GM21447 (cell line): Measurements from ENCODE around the gene SH3PXD2A.
"Not testable (repeated sequence)": the region's sequence is repeated elsewhere in the genome, so short reads cannot be mapped to it uniquely, and the experiment has no call there.

ENCODE experiments used
- ATAC-seq: cut with Tn5 transposase; IDR thresholded peaks from one replicate; pipeline ENCODE4 v1.9.1; 2021; ENCODE audit not compliant: unreplicated experiment

Gene SH3PXD2A

GRCh38 chr10:103813312-103813711, 42.1 kb downstream of the SH3PXD2A start:
- not testable (repeated sequence) for ATAC-seq

- ATAC-seq: no peak
Observed at GRCh38 chr10:103812432-103812831, 42.9 kb downstream of the SH3PXD2A start.

- ATAC-seq: no peak
Observed at GRCh38 chr10:103812004-103812403, 43.4 kb downstream of the SH3PXD2A start.

- ATAC-seq: no peak
Observed at GRCh38 chr10:103811463-103811862, 43.9 kb downstream of the SH3PXD2A start.

- ATAC-seq: no peak
Observed at GRCh38 chr10:103808780-103809179, 46.6 kb downstream of the SH3PXD2A start.

GRCh38 chr10:103807996-103808395, 47.4 kb downstream of the SH3PXD2A start:
- ATAC-seq: no peak

- no peak for ATAC-seq
Observed at GRCh38 chr10:103806395-103807187, 48.8 kb downstream of the SH3PXD2A start.

- ATAC-seq: no peak
Observed at GRCh38 chr10:103805781-103806180, 49.6 kb downstream of the SH3PXD2A start.

GRCh38 chr10:103804871-103805270, 50.5 kb downstream of the SH3PXD2A start:
- no peak for ATAC-seq

- ATAC-seq: no peak
Observed at GRCh38 chr10:103803941-103804340, 51.4 kb downstream of the SH3PXD2A start.

GRCh38 chr10:103802637-103803353, 52.6 kb downstream of the SH3PXD2A start:
- no peak for ATAC-seq

- ATAC-seq: no peak
Observed at GRCh38 chr10:103802081-103802480, 53.3 kb downstream of the SH3PXD2A start.

- ATAC-seq: peak; percentile 97
Observed at GRCh38 chr10:103800789-103801540, 54.4 kb downstream of the SH3PXD2A start.

- ATAC-seq: no peak
Observed at GRCh38 chr10:103800089-103800488, 55.3 kb downstream of the SH3PXD2A start.

GRCh38 chr10:103799341-103799740, 56.0 kb downstream of the SH3PXD2A start:
- ATAC-seq: no peak

GRCh38 chr10:103798511-103798910, 56.9 kb downstream of the SH3PXD2A start:
- no peak for ATAC-seq

- no peak for ATAC-seq
Observed at GRCh38 chr10:103797857-103798256, 57.5 kb downstream of the SH3PXD2A start.

- no peak for ATAC-seq
Observed at GRCh38 chr10:103795634-103796270, 59.6 kb downstream of the SH3PXD2A start.

GRCh38 chr10:103794996-103795395, 60.4 kb downstream of the SH3PXD2A start:
- no peak for ATAC-seq

- no peak for ATAC-seq
Observed at GRCh38 chr10:103793920-103794883, 61.2 kb downstream of the SH3PXD2A start.
